ENCODE data around the gene ZNF407.

ZNF407 gene

GRCh38 chr18:74724186-74724585, 126.5 kb downstream of the ZNF407 start:
- DNase-seq (ENCODE audit: low read depth), result peak; percentile 90

- peak; percentile 30 for DNase-seq (ENCODE audit: low read depth)
These were observed 128.0 kb downstream of the ZNF407 start for GRCh38 chr18:74725690-74726089.

GRCh38 chr18:74728586-74728985, 130.9 kb downstream of the ZNF407 start:
- no peak for DNase-seq (ENCODE audit: low read depth)

GRCh38 chr18:74731097-74731496, 133.4 kb downstream of the ZNF407 start:
- DNase-seq (ENCODE audit: low read depth), result peak; percentile 76

- DNase-seq (ENCODE audit: low read depth), result no peak
These were observed 134.7 kb downstream of the ZNF407 start for GRCh38 chr18:74732380-74732779.

GRCh38 chr18:74733598-74733997, 135.9 kb downstream of the ZNF407 start:
- DNase-seq (ENCODE audit: low read depth), result no peak

- no peak for DNase-seq (ENCODE audit: low read depth)
These were observed 136.4 kb downstream of the ZNF407 start for GRCh38 chr18:74734013-74734444.

GRCh38 chr18:74739926-74740325, 142.3 kb downstream of the ZNF407 start:
- DNase-seq (ENCODE audit: low read depth), result no peak

GRCh38 chr18:74742573-74743243, 145.0 kb downstream of the ZNF407 start:
- DNase-seq (ENCODE audit: low read depth), result no peak

- peak; percentile 82 for DNase-seq (ENCODE audit: low read depth)
These were observed 148.1 kb downstream of the ZNF407 start for GRCh38 chr18:74745633-74746403.

GRCh38 chr18:74748809-74749208, 151.1 kb downstream of the ZNF407 start:
- DNase-seq (ENCODE audit: low read depth), result no peak

GRCh38 chr18:74758995-74759394, 161.3 kb downstream of the ZNF407 start:
- DNase-seq (ENCODE audit: low read depth), result no peak

GRCh38 chr18:74760026-74760425, 162.4 kb downstream of the ZNF407 start:
- DNase-seq (ENCODE audit: low read depth), result no peak

- no peak for DNase-seq (ENCODE audit: low read depth)
These were observed 162.8 kb downstream of the ZNF407 start for GRCh38 chr18:74760436-74760835.

- no peak for DNase-seq (ENCODE audit: low read depth)
These were observed 168.6 kb downstream of the ZNF407 start for GRCh38 chr18:74766251-74766650.

GRCh38 chr18:74768096-74768495, 170.4 kb downstream of the ZNF407 start:
- no peak for DNase-seq (ENCODE audit: low read depth)

GRCh38 chr18:74773171-74773624, 175.5 kb downstream of the ZNF407 start:
- DNase-seq (ENCODE audit: low read depth), result no peak

GRCh38 chr18:74774486-74774885, 176.8 kb downstream of the ZNF407 start:
- peak; percentile 11 for DNase-seq (ENCODE audit: low read depth)

GRCh38 chr18:74775239-74775638, 177.6 kb downstream of the ZNF407 start:
- DNase-seq (ENCODE audit: low read depth), result peak; percentile 93

GRCh38 chr18:74778191-74778847, 180.6 kb downstream of the ZNF407 start:
- peak; percentile 15 for DNase-seq (ENCODE audit: low read depth)

- DNase-seq (ENCODE audit: low read depth), result no peak
These were observed 187.1 kb downstream of the ZNF407 start for GRCh38 chr18:74784752-74785151.

- no peak for DNase-seq (ENCODE audit: low read depth)
These were observed 188.0 kb downstream of the ZNF407 start for GRCh38 chr18:74785632-74786031.

- no peak for DNase-seq (ENCODE audit: low read depth)
These were observed 191.0 kb downstream of the ZNF407 start for GRCh38 chr18:74788657-74789056.
